ENCODE results near the gene LYRM2.

The LYRM2 gene, protein sequence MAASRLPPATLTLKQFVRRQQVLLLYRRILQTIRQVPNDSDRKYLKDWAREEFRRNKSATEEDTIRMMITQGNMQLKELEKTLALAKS

DNA sequence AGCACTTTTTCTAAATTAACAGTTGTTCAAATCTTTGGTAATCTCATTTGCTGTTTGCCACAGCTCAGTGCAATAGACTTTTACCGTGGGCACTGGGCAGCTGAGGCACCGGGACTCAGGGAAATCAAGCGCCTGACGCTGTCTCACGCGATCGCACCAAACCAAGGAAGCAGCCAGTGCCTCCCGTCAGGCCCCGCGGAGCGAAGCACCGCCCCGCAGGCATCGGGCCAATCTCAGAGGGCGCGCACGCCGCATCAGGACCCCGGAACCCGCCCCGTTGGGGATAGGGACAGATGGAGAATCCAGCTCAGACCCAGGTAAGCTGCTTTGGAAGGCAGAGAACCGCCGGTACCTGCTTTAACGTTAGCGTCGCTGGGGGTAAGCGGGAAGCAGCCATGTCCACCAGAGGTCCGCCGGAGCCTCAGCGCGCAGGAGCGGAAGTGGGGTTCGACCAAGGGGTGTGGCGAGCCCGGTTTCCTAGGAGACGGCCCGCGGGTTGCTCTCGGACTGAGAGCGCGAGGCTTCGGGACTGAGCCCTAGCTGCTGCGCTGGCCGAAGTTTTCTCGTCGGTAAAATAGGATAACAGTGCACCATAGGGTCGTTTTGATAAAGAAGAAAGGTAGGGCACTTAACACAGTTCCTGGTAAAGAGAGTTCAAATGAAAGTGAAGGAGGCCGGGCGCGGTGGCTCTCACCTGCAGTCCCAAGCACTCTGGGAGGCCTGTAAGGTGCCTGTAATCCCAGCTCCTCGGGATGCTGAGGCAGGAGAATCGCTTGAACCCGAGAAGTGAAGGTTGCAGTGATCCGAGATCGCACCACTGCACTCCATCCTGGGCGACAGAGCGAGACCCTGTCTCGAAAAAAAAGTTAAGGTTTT lies at the start of gene LYRM2:
LYRM2 (minus strand) TSS at position 428 of the 876 bp plus-strand sequence; CDS start at position 397, 31 bp downstream.
- DNase-seq (ENCODE audit: low spot score), result peak; percentile 96

DNA sequence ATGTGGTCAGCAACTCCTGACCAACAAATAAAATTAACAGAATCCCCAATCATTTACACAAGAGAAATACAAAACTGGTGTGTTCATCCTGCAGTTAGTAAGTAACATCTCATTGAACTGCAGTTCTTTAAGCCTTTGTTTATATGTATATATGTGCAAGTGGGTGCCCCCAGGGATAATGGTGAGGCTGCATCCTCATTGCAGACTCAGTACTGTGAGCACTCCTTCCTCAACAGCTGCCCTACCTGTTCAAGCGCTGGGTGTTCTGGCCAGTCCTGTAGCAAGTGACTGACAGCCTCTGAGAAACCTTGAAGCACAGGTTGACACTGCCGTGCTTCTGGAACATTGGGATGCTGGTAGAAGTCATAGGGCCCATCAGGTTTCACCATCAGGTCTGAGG lies 49.8 kb upstream of the LYRM2 start:
- DNase-seq (ENCODE audit: low spot score), result no peak

- DNase-seq (ENCODE audit: low spot score), result no peak
Observed at GRCh38 chr6:89685311-89685710, 46.8 kb upstream of the LYRM2 start.

- DNase-seq (ENCODE audit: low spot score), result no peak
Observed at GRCh38 chr6:89682991-89683390, 44.4 kb upstream of the LYRM2 start.

- DNase-seq (ENCODE audit: low spot score), result no peak
Observed at GRCh38 chr6:89681983-89682564, 43.5 kb upstream of the LYRM2 start.

GRCh38 chr6:89680551-89680950 lies 42.0 kb upstream of the LYRM2 start:
- no peak for DNase-seq (ENCODE audit: low spot score)

DNA sequence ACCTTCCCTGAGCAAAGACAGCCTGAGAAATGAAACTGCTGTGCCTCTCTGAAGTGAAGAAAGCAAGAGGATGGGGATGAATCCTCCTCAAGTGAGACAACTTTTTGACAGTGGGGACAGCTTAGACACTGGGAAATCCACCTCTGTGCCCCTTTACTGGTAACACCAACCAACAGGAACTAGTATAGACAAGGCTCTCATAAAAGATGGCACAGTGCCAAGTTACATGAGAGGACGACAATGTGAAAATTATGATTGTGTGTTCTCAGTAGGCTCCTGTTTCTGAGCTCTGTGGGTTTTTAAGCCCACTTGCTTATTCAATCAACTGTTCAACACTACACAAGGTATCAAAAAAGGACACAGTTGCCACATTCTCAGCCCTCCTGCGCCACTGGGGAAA lies 41.6 kb upstream of the LYRM2 start:
- DNase-seq (ENCODE audit: low spot score), result no peak

DNA sequence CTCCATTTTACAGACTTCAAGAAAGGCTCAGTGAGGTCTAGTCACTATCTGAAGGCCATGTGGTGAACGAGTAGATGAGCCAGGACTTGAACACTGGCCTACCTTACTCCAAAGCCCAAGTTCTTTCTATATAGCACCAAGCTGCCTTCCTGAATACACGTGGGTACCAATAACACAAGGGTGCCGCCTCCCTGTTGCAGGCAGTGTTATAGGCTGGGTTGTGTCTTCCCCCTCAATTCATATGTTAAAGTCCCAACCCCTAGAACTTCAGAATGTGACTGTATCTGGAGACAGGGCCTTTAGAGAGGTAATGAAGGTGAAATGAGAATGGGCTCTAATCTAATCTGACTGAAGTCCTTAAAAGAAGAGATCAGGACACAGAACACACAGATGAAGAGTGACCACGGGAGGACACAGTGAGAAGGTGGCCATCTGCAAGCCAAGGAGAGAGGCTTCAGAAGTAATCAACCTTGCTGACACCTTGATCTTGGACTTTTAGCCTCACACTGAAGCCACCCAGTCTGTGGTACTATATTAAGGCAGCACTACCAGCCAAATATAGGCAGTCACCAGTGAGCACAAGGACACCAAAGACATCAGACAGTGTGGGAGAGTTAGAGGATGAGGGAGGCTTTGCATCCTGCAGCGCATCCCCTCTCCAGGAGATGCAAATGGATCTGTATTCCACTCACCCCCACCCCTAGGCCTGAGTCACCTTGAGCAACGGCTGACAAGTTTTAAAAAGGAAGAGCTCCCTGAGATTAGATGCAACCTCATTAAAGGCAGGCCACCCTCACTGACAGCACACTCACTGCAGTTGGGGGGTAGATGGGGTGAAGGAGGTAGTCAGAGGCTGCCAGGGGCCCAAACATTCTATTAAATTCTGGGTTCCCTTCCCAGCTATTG lies 40.9 kb upstream of the LYRM2 start:
- no peak for DNase-seq (ENCODE audit: low spot score)

- no peak for DNase-seq (ENCODE audit: low spot score)
Observed at GRCh38 chr6:89678531-89678930, 40.0 kb upstream of the LYRM2 start.

DNA sequence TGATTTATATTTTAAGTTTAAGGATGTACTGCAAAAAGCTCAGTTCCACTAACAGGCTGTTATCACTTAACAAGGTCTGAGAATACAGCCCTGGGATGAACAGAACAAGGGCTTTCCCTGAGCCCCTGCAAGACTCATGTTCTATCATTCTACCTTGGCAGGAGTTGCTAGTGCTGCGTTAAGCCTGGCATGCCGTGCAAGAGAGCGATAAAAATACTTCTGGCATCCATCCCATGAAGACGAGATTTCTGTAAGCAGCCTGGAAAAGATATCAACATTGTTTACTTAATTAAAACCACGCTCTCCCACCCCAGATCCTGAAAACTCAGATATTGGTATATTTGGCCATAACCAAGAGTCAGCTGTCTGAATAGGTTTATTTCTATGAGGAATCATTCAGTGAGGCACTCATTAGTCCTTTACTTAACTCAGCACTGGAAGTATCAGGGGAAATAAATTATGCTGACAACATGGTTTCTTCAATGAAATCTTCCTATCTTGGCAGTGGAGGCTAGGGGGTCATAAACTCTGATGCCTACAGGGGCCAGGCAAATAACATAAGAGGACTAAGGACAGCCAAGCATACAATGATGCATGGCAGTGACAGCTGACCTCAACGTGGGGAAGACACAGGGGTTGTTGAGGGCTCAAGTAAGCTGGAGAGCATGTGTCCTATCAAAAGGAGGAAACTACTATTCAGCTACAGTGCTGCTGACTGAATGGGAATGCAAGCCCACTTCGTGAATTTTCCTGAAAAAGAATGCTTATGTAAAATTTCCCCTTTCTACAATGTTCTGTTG lies 37.6 kb upstream of the LYRM2 start:
- DNase-seq (ENCODE audit: low spot score), result no peak

GRCh38 chr6:89670935-89671565 lies 32.5 kb upstream of the LYRM2 start:
- no peak for DNase-seq (ENCODE audit: low spot score)

DNA sequence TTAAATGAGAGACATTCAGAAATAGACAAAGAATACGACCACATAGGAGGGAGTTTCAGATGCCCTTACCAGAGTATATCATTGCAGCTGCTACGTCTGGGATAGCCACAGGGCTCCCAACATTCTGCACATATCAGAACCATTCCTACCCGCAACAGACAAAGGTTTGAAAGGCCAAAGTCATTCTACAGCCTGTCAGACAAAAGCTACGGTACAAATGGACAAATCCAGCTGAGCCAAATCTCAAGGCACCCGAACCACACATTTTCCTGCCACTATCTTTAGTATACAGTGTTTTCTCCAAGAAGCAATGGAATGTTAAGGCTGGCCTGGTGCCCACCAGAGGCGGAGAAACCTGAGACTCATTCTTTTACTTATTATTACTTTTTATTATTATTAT lies 30.5 kb upstream of the LYRM2 start:
- DNase-seq (ENCODE audit: low spot score), result no peak

- no peak for DNase-seq (ENCODE audit: low spot score)
Observed at GRCh38 chr6:89667872-89668556, 29.5 kb upstream of the LYRM2 start.

DNA sequence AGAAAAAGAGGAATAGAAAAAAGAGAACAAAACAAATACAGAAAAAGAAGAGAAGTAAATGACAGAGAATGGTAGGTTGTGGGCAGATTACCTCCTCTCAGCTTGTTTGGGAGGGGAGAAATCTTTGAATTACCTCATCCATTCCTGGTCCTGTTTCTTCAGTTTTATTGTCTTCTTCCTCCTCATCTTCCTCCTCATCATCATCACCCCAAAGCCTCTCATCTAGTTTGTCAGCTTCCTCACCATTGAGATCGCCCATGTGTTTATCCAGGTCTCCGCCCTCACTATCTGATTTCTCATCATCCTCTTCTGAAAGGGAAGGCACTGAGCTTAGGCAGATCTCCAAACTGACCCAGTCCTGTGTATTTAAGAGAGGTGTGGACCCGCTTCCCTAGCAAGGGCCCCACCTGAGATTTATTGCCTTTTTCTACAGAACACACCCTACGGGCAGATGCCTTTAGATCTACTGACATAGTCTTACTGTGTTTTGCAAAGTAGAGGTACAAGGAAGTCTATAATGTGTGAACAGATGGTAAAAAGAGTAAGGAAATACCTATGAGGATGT lies 24.2 kb upstream of the LYRM2 start:
- DNase-seq (ENCODE audit: low spot score), result no peak

DNA sequence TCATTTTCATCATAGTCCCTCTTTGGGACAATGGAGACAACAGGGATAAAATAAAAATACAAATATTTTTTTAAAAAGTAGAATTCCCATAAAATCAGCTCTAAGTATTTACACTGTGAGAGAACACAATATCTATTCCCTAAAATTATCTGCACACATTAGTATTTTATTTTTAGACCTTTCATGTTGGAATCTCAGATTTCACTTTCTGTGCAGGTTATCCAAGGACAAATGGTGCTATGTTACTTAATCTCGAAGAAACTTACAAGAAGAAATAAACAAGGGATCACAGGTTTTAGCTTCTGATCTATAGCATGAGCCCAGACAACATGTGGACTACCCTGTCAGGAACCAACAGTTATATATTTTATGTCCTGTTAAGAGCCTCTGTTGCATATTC lies 23.0 kb upstream of the LYRM2 start:
- DNase-seq (ENCODE audit: low spot score), result no peak

DNA sequence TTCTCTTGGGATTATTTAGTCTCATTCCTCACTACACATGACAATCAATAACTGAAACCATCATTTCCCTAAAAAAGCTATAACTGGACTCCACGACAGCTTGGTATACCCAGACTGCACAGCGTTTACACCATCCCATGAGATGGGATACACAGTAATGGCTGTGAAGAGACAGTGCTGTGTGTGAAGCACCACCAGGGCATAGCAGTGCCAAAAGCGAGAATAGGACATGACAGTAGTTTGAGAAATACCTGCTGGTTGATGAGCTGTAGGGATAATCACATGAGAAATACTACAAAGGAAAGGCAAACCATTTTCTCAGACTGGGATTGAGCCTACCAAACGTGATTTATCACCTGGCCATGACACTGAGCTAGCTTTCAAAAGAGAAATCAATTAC lies 22.4 kb upstream of the LYRM2 start:
- no peak for DNase-seq (ENCODE audit: low spot score)

GRCh38 chr6:89657445-89658158 lies 19.1 kb upstream of the LYRM2 start:
- DNase-seq (ENCODE audit: low spot score), result no peak

DNA sequence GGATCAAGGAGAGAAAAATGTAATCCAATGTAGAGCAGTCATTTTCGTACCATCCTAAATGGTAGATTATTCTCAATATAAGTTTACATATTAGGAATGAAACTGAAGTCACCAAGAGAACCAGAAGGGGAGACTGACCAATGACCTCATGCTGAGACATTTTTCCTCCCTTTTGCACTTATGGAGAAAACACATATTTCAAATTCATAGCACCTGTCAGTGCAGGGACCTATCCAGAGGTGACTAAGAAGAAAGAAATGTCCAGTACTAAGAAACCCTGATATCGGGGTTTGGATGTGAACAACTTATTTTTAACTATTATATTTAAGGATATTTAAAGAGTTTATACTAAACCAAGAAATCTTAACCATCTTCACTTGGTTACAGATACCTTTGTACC lies 16.6 kb upstream of the LYRM2 start:
- DNase-seq (ENCODE audit: low spot score), result no peak

GRCh38 chr6:89650579-89650978 lies 12.0 kb upstream of the LYRM2 start:
- no peak for DNase-seq (ENCODE audit: low spot score)

All from Ammon's horn (tissue), 1 donor.